Common myeloid progenitor, CD34-positive (primary cell): ENCODE measurements around the gene DZIP1.

ENCODE experiments used
- CTCF ChIA-PET: fragments of 350-600 bp; sonication (Branson Sonifier 250); formaldehyde crosslinking; loops from one replicate; lab custom pipeline; 2021; ENCODE audit warnings: antibody characterized with exemption; lab: Charles Lee
- POLR2A ChIA-PET: fragments of 350-600 bp; sonication (Branson Sonifier 250); formaldehyde crosslinking; loops from one replicate; lab custom pipeline; 2021; ENCODE audit warnings: antibody characterized with exemption; lab: Charles Lee
- DNase-seq, 3 donors: peaks; one replicate each; pipeline versions ENCODE4 v3.0.0 to v3.0.0-alpha.2; 2013
- H3K27ac ChIP-seq, 2 experiments: 1 replicate in 1 of 2; 2 replicates in 1 of 2; pipeline ENCODE4 v1.7.0; 2013; ENCODE audit warnings: inconsistent platforms in 2 of 2, low read length in 2 of 2, mild to moderate bottlenecking in 2 of 2, low read depth in 1 of 2, moderate library complexity in 1 of 2; ENCODE audit not compliant: severe bottlenecking in 2 of 2, insufficient read depth in 1 of 2, poor library complexity in 1 of 2
- H3K27me3 ChIP-seq, 5 experiments: replicated peaks in 2 of 5; 1 replicate in 3 of 5; 2 replicates in 2 of 5; pipeline versions ENCODE4 v1.6.1 to v1.7.0; 2013; ENCODE audit warnings: low read length in 4 of 5, mild to moderate bottlenecking in 2 of 5, moderate library complexity in 2 of 5, inconsistent platforms in 1 of 5; ENCODE audit not compliant: insufficient read depth in 5 of 5, control insufficient read depth in 4 of 5
- H3K36me3 ChIP-seq, 4 experiments: 1 replicate in 2 of 4; 2 replicates in 2 of 4; pipeline versions ENCODE4 v1.6.1 to v1.7.0; 2013; ENCODE audit warnings: low read length in 3 of 4, control low read depth in 1 of 4, mild to moderate bottlenecking in 1 of 4; ENCODE audit not compliant: control insufficient read depth in 4 of 4, insufficient read depth in 4 of 4
- H3K4me1 ChIP-seq, 4 experiments: 1 replicate in 3 of 4; 2 replicates in 1 of 4; pipeline versions ENCODE4 v1.6.1 to v1.7.1; 2013; ENCODE audit warnings: low read length in 3 of 4, mild to moderate bottlenecking in 3 of 4, control low read depth in 1 of 4, inconsistent platforms in 1 of 4, moderate library complexity in 1 of 4; ENCODE audit not compliant: control insufficient read depth in 4 of 4, insufficient read depth in 4 of 4; ENCODE audit errors: control extremely low read depth in 1 of 4
- H3K4me3 ChIP-seq, 7 experiments: 1 replicate in 4 of 7; 2 replicates in 3 of 7; pipeline versions ENCODE4 v1.5.1 to v1.7.0; 2013; ENCODE audit warnings: mild to moderate bottlenecking in 7 of 7, low read length in 6 of 7, moderate library complexity in 6 of 7, inconsistent platforms in 2 of 7, low read depth in 2 of 7, control low read depth in 1 of 7; ENCODE audit not compliant: insufficient read depth in 4 of 7, control insufficient read depth in 1 of 7; ENCODE audit errors: extremely low read depth in 1 of 7
- H3K9me3 ChIP-seq, 5 experiments: 1 replicate in 4 of 5; 2 replicates in 1 of 5; pipeline versions ENCODE4 v1.6.1 to v1.7.1; 2013; ENCODE audit warnings: low read length in 4 of 5, mild to moderate bottlenecking in 2 of 5, inconsistent platforms in 1 of 5, low read depth in 1 of 5, moderate library complexity in 1 of 5; ENCODE audit not compliant: control insufficient read depth in 4 of 5, insufficient read depth in 2 of 5; ENCODE audit errors: control extremely low read depth in 1 of 5
- WGBS: methylation state at CpG from one replicate; pipeline ENCODE4 v1.1.5; 2013; ENCODE audit not compliant: insufficient coverage; 5-methylcytosine and 5-hydroxymethylcytosine counted together

DZIP1 gene

GRCh38 chr13:95659500-95659899 is 15.0 kb upstream of the DZIP1 start:
- H3K36me3 ChIP-seq = no peaks in the 10 kb centered on the region
- H3K4me1 ChIP-seq = no peaks in the 10 kb centered on the region
- H3K9me3 ChIP-seq = peaks cover 0 to 3% (median 0%) of the 10 kb centered on the region in 5 experiments
- no peak for DNase-seq
- no peak overlapping the region for H3K4me3 ChIP-seq
- H3K27me3 ChIP-seq = no peaks in the 10 kb centered on the region
- ChIA-PET POLR2A (no interaction called here), CTCF (interaction anchor here (1.6 to 2.2 kb wide), 3 partner anchors 11 to 48 kb away, joined by 4 to 12 read pairs (median 6); no protein-coding TSS in a partner anchor)
- H3K27ac ChIP-seq = no peak overlapping the region

DNA sequence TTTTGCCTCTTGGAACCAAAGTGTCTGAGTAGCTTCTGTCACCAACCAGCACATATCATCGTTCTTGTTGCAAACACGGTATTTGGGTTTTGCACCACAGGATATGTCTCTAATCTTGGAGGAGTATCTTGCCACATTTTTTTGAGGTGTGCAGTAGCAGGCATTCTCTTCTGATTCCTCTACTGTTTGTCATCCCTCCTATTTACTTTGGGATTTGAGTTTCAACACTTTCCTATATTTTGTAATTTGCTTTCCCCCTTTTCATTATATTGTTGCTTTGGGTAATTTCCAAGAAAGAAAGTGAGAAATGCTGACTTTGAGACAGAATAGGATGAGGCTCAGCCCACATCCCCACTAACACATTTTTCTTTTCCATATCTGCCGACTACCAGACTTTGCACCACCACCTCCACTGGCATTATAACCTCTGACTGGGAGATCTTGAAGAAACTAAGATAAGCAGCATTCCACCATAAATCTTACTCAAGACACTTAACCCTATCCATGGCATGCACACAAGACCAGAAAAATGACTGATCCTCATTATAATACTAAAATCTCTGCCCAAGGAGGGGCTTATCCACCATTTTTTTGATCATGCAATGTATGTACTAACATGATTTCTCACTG is 12.0 kb upstream of the DZIP1 start:
- Histone ChIP-seq H3K4me3 (no peak overlapping the region), H3K4me1 (no peaks in the 10 kb centered on the region), H3K9me3 (peaks cover 0 to 3% (median 0%) of the 10 kb centered on the region in 5 experiments), H3K36me3 (no peaks in the 10 kb centered on the region), H3K27ac (no peak overlapping the region), H3K27me3 (peaks cover 0 to 2% (median 0%) of the 10 kb centered on the region in 5 experiments)
- CTCF ChIA-PET = interaction anchor here (1.1 to 1.2 kb wide), 3 partner anchors 13 to 133 kb away, joined by 3 read pairs; no protein-coding TSS in a partner anchor
- DNase-seq = peak in 2 of 3 donors; percentile 46 to 72
- POLR2A ChIA-PET = no interaction called here
- 59% methylated on average over 3 of the region's 3 CpGs for WGBS

GRCh38 chr13:95652821-95653220 is 8.3 kb upstream of the DZIP1 start:
- Histone ChIP-seq H3K36me3 (no peaks in the 10 kb centered on the region), H3K4me3 (no peak overlapping the region), H3K9me3 (peaks cover 0 to 4% (median 0%) of the 10 kb centered on the region in 5 experiments), H3K4me1 (no peaks in the 10 kb centered on the region), H3K27ac (no peak overlapping the region), H3K27me3 (peaks cover 0 to 2% (median 0%) of the 10 kb centered on the region in 5 experiments)
- CTCF ChIA-PET = no interaction called here
- DNase-seq = no peak
- POLR2A ChIA-PET = no interaction called here
- 100% methylated on average over 1 of the region's 3 CpGs for WGBS

DNA sequence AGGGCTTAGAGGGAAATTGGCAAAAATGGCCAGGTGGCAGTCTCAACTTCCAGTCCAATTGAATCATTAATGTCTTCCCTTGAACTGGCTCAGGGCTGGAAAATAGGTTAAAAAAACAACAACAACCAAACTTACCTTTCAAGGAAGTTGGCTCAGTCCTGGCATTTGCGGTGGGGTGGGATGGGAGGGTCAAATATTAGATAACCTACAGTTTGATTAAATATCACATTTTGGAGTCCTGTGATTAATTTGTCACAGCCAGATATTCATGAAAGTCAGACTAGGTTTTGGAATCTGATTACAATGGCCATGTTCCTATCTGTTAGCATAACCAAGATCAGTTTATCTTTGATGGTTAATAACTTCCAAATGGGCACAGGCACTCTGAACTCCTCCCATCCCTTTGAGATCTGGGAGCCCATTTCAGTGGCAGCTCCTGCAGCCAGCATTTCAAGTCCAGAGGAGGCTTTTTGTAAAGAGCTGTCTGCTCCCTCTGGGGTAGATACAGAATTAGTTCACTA is 7.8 kb upstream of the DZIP1 start:
- no peak for DNase-seq
- H3K4me1 ChIP-seq = no peaks in the 10 kb centered on the region
- POLR2A ChIA-PET = no interaction called here
- peaks cover 0 to 4% (median 0%) of the 10 kb centered on the region in 5 experiments for H3K9me3 ChIP-seq
- CTCF ChIA-PET = no interaction called here
- no peak overlapping the region for H3K27ac ChIP-seq
- no peak overlapping the region for H3K4me3 ChIP-seq
- H3K36me3 ChIP-seq = no peaks in the 10 kb centered on the region
- no CpG with 5 or more reads among the region's 1 CpG for WGBS
- peaks cover 0 to 2% (median 0%) of the 10 kb centered on the region in 5 experiments for H3K27me3 ChIP-seq

GRCh38 chr13:95650696-95651095 is 6.2 kb upstream of the DZIP1 start:
- 93% methylated on average over 2 of the region's 5 CpGs for WGBS
- no peak overlapping the region for H3K4me3 ChIP-seq
- H3K36me3 ChIP-seq = no peaks in the 10 kb centered on the region
- DNase-seq = no peak
- H3K27me3 ChIP-seq = peaks cover 0 to 5% (median 0%) of the 10 kb centered on the region in 5 experiments
- no peak overlapping the region for H3K27ac ChIP-seq
- ChIA-PET POLR2A (no interaction called here), CTCF (no interaction called here)
- H3K4me1 ChIP-seq = no peaks in the 10 kb centered on the region
- H3K9me3 ChIP-seq = peaks cover 0 to 4% (median 0%) of the 10 kb centered on the region in 5 experiments

DNA sequence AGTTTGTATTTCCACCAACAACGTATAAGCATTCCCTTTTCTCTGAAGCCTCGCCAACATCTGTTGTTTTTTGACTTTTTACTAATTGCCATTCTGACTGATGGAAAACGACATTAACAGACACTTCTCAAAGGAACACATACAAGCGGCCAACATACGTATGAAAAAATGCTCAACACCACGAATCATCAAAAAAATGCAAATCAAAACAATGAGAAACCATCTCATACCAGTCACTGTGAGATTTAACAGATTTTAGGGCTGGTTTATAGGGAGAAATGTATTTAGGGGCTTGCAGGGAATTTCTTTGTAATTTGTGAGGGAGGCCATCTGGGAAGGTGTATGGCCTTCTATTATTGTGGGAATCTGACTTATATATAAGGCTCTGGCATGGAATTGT is 2.8 kb upstream of the DZIP1 start:
- CTCF ChIA-PET = no interaction called here
- no peak overlapping the region for H3K27ac ChIP-seq
- H3K4me1 ChIP-seq = peaks cover 4 to 14% (median 9%) of the 10 kb centered on the region in 4 experiments
- H3K4me3 ChIP-seq = no peak overlapping the region
- H3K36me3 ChIP-seq = no peaks in the 10 kb centered on the region
- WGBS = 99% methylated on average over 5 of the region's 6 CpGs
- peaks cover 11 to 36% (median 14%) of the 10 kb centered on the region in 5 experiments for H3K27me3 ChIP-seq
- H3K9me3 ChIP-seq = peaks cover 0 to 4% (median 0%) of the 10 kb centered on the region in 5 experiments
- no peak for DNase-seq
- POLR2A ChIA-PET = no interaction called here

DNA sequence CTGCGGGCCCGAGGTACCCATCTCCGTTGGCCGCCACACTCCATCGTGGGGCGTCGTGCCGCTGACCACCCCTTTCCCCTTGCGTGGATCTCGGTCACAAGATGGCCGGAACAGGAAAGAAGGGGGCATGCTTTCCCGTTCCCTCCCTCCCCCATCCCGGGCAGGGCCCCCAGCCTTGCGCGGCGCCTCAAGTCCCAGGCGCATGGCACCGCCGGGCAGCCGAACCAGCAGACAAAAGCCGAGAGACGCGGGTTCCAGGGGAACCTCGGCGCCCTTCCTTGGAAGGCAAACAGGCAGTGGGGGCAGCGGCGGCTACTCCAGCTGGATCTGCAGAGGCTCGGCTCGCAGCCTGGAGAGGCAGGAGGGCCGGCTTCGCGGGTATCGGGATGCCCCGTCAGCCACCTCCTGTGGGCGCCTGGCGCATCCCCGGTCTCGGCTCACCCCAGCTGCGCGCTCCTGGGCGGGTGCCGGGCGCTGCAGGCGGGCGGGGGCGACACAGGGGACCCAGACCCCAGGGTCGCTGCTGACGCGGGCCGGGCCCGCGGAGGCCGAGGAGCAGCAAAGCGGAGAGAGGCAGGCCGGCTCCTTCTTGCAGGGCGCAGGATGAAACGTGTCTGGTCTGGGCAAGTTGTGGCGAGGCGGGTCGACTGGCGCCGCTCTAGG is 439 bp downstream of the DZIP1 start:
- DNase-seq = peak in 1 of 3 donors; percentile 41
- Histone ChIP-seq H3K9me3 (peaks cover 0 to 4% (median 0%) of the 10 kb centered on the region in 5 experiments), H3K36me3 (no peaks in the 10 kb centered on the region), H3K4me1 (peaks cover 4 to 22% (median 12%) of the 10 kb centered on the region in 4 experiments), H3K27me3 (peaks cover 14 to 62% (median 26%) of the 10 kb centered on the region in 5 experiments), H3K27ac (no peak overlapping the region), H3K4me3 (peak overlapping the region; percentile 24 to 71 (median 64))
- ChIA-PET POLR2A (no interaction called here), CTCF (interaction anchor here (1.6 to 2.7 kb wide), 2 partner anchors 20 to 119 kb away, joined by 3 to 9 read pairs; no protein-coding TSS in a partner anchor)
- under 1% methylated on average over 56 of the region's 62 CpGs for WGBS
